HS-5 (cell line): ENCODE results near the gene ANKRD44.

Experiments
- DNase-seq: peaks from one replicate; pipeline ENCODE4 v3.0.0-alpha.2; 2012; ENCODE audit warnings: low read depth

The ANKRD44 gene

DNA sequence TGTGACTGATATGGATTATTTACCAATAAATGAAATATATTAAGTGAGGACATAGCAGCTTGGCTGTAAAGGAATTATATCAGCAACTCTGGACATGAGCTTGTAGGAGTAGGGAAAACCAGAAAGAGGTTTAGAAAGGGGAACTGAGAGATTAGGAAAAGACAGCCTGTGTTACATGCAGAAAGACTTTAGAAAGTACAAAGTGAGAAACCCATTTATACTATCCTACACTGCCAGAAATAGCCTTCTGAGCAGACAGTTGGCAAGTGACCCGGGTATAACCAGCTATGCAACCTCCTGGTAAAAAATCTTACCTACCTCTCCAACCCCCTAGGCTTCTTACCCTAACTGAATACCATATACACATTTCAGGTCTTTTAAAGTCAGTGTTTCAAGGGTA is 134.1 kb downstream of the ANKRD44 start:
- no peak for DNase-seq

DNA sequence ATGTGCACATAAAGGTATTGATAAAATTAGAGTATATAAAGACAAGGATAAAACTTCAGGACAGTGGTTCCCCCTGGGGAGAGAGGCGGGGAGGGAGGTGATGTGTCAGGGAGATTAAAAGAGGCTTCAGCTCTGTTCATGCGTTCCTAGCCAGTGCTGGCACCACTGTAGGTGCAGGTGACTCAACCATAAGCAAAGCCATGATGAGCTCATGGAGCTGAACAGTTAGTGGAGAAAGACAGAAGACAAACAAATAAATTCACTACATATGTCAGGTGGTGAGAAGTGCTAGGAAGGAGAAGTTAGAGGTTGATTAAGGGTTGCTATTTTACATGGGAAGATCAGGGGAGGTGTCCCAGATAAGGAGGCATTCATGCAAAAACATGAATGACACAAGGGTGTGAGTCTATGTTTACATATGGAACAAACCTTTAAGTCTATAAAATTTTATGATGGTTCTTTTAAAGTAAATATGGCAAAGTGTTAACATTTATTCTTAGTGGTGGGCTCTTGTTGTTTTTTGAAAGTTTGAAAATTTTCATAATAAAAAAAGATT is 136.0 kb downstream of the ANKRD44 start:
- DNase-seq = no peak

- no peak for DNase-seq
These were observed 139.0 kb downstream of the ANKRD44 start for GRCh38 chr2:197171582-197171981.

GRCh38 chr2:197170208-197170607 is 140.4 kb downstream of the ANKRD44 start:
- DNase-seq = no peak

DNA sequence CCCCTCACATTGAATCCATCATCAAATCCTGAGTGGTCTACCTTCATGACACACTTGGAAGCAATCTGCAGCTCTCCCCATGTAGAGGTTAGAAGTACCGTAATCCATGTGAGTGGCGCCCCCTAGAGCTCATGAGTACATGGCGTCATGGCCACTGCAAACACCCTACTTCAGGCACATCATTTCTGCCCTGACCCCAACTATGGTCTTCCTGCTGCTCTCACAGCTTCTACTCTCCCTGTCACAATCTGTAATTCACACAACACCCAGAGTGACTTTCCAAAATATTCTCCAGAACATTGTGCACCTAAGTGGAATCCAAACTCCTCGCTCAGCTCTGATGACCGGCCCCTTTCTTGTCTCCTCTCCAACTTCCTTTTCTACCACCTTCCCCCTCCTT is 141.9 kb downstream of the ANKRD44 start:
- no peak for DNase-seq

DNA sequence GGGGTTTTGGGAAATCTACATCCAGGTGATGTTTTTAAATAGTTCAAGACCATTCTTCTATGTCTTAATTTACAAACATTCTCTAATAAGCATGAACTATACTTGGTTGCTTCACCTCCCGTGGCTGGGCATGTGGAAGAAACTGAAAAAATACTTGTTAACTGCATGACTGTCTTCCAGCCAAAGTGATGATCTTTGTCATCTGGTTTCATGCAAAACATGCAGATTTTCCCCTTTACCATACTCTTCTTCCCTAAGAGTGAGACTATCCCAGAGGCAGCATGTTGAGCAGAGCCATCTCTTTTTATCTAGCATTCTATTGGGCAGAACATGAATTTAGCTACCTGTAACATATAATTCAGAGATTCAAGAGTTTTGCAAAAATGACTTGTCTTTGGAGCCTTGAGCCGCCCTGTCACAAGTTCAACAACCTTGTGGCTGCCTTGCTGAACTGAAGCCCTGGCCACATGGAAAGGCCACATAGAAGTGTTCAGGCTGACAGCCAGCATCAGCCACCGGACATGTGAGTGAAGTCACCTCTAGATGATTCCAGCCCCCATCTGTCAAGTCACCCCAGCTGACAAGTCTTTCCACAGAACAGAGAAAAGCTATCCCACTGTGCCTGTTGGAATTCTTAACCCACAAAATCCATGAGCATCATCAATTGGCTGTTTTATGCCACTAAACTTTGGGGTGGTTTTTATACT is 142.8 kb downstream of the ANKRD44 start:
- no peak for DNase-seq

GRCh38 chr2:197165020-197165419 is 145.6 kb downstream of the ANKRD44 start:
- DNase-seq = no peak

DNA sequence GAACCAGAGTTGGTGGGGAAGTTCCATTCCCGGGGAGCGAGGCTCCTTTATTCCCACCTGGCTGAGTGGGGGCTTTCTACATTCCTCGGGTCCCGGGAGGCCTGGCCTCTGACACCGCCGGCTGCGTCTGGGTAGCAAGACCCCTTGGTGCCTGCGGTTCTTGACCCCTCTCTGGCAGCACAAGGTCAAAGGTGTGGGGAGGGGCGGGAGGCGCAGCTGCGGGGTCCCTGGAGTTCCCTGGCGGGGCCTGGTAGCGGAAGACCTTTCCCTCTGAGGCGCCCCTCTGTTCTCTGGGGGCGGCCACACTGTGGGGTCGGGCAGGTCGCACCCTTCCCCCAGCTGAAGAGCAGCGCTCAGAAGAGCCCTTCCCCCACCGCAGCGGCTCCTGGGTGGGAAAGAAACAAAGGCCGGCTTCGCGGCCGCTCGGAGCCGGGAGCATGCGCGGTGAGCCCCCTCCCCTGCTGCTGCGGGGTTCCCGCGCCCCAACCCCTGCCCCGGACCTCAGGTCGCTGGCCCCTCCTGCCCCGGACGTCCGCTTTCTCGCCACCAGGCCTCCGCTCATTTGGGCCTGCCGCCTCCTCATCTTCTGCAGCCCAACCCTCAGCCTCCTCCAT is 146.3 kb downstream of the ANKRD44 start:
- DNase-seq = no peak

- no peak for DNase-seq
These were observed 146.9 kb downstream of the ANKRD44 start for GRCh38 chr2:197163712-197164140.

DNA sequence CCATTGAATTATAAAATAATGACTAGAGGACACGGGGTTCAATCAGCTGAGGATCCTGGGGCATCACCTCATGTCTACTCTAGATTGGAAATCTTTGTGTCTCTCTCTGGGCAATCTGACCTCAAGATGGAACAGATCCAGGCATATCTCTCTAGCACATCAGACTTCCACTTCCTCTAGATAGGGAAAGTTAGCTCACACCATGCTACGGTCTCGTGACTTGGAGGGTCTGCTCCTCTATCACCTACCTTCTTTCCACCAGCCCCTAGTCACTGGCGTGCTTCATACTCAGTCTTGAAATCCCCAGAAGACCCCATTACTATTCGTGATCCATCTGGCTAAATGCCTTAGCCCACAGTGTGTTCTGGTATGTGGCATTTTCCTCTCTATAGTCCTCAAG is 148.8 kb downstream of the ANKRD44 start:
- DNase-seq = no peak

GRCh38 chr2:197159661-197160211 is 150.8 kb downstream of the ANKRD44 start:
- DNase-seq = peak; percentile 59

DNA sequence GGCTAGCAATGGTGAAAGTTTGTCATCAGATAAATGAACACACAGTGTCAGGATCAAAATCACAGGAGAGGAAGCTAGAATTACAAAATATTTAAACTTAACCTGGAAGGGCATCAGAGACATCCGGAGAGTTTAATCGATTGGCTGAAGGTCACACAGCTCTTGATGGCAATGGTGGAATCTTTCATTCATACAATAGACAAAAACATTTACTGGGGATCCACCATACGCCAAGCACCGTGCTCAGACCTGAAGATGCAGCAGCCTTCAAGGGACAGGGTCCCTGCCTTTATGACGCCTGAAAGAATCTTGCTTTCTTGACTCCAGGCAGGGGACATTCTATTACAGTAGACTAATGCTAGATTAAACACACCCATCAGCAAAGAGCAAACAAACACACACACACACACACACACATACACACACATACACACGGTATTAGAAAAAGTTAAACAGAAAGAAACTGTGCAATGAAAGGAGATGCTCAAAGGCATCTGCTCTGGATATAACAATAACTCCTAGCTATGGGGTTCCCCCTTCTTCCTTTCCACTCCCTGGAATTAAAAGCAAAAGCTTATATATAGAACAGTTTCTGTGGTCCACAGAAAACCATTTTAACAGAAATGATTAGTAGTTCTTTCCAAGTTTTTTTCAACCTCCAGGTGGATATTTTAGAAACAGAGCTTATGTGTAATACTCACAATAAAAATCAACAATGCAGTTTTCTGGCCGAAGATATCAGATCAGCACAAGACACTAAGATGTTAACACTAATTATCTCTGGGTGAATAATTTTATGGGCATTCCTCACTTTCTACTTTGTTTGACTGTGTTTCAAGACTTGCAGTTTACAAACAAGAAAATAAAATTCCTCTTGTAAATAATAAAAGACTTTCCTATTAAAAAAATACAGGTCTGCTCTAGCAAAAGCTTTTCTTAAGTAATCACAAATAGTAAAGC is 151.7 kb downstream of the ANKRD44 start:
- no peak for DNase-seq

GRCh38 chr2:197157879-197158537 is 152.6 kb downstream of the ANKRD44 start:
- DNase-seq = no peak

DNA sequence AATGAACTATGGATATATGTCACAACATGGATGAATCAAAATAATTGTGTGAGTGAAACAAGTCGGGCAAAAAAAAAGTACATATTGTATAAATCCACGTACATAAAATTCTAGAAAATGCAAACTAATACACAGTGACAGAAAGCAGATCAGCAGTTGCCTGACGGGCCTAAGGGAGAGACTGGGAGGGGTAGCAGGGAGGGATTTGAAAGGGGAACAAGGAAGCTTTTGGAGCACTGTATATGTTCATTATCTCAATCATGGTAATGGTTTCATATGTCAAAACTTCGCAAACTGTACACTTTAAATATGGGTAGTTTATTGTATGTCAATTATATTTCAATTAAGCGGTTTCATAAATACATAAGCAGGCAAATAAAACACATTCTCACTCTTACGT is 153.8 kb downstream of the ANKRD44 start:
- no peak for DNase-seq

- DNase-seq = no peak
These were observed 157.9 kb downstream of the ANKRD44 start for GRCh38 chr2:197152451-197153228.

DNA sequence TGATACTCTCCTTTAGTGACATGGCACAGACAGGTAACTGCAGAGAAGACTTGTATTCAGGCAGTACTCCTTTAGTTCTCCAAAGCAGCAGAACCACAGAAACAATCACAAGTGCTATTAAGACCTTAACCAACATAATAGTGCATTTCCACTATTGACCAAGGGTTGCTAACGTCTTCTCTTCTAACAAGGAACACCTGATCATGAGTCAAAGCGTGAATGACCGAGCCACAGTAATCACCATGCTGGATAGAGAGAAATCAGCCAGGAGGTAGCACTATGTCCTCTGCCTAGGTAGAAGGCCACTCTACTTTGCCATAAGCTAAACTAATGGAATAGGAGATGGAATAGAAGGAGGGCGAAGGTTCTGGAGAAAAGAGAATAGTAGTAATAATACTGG is 161.0 kb downstream of the ANKRD44 start:
- no peak for DNase-seq

DNA sequence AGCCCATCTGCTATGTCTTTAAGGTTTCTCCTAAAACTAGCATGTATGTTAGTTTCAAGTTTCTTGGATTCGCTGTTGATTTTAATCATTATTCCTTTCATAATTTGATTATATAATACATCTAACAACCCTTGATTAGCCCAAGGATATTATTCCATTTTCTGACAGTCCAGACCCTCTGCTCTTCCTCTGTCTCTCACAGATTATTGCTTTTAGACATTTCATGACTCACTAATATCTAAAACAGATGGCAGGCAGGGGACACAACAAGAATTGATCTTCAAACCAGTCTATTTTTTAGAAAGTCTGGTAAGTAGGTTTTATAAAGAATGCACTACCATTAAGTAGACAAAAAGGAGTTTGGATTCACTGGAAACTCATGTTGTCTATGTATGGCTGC is 162.2 kb downstream of the ANKRD44 start:
- DNase-seq = no peak

DNA sequence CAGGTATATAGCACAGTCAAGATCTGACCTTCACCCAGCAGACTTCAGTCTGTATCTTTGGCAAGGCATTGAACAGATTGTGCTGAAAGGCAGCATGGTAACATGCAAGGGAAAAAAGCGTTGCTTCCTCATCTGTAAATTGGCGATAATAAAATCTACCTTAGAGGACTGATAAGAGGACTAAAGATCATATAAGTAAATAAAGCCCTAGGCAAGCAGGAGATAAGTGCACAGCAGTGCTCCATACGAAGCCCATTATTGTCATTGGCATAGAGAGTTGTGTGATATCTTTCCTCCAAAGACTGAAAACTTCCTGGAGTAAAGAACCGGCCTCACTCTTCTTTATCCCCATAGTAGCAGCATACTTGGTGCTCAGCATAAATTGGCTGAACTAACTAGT is 162.6 kb downstream of the ANKRD44 start:
- no peak for DNase-seq

DNA sequence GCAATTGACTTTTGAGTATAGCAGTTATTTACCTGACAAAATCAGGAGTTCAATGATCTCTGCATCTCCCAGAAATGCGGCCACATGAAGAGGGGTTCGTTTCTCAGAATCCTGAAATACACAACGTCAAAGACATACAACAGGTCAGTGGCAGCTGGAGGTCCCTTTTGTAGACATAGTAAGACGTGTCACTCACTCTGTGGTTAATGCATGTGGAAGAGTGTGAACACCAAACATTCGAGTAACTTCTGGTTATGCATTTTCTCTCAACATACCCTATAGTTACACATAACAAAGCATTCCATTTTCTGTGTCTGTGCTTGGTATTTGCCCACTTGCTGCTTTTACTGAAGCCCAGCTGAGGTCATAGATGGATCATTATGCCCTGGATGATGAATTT is 163.6 kb downstream of the ANKRD44 start:
- DNase-seq = no peak

DNA sequence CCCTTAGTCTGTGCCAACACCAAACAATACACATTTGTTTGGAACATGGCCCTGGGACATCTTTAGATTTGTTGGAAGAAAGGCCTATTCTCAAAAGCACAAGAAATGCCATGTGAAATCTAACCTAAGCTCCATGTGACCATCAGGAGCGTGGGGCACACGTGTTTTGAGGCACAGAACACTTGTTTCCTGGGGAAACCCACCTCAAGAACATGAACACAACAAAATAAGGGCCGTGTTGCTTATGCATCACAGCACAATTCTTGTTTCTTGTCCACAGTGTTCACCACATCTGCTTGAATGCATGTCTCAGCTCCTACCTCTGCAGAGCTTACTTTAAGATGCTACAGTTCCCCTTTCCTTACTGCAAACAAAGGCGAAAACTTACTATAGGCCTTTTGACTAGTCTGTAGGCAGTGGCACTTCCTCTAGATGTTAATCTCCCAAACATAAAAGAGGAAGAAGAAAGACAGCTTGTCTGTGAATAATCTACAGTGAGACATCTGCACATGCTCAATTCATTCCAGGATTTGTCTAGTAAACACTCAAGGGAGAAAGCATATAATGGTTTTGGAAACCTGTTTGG is 165.0 kb downstream of the ANKRD44 start:
- DNase-seq = no peak
